ENCODE measurements around the gene USP20. TPM values are rescaled to one million over a fixed set of nuclear protein-coding genes. Genes with fewer than 3 reads are reported as not detected.

The USP20 gene
- total RNA-seq, 2 experiments from 2014 or later: 80.4 to 80.9 TPM

GRCh38 chr9:129835860-129836223 lies 584 bp downstream of the USP20 start:
- H3K27ac Mint-ChIP-seq: peak overlapping the region; percentile 92
- peak overlapping the region; percentile 95 for H3K4me3 ChIP-seq (ENCODE audit: low read length)
- peak overlapping the region; percentile 99 for H3K4me3 Mint-ChIP-seq
- H3K36me3 ChIP-seq (ENCODE audit: insufficient read depth, low read length): peaks cover 33% of the 10 kb centered on the region
- intact Hi-C loops (cut with DNase I, micrococcal nuclease): loop anchor here (1.0 to 10.0 kb wide), 9 partner anchors 12 to 207 kb away; partner anchors contain the start of genes FNBP1 (in 2 of the 2), TOR1B (in 2 of the 2) and TOR1A (in 1 of the 2)
- ChIA-PET POLR2A (interaction anchor here (1.7 to 6.9 kb wide), 7 partner anchors 10 to 207 kb away, joined by 4 to 134 read pairs (median 7); partner anchors contain the start of gene FNBP1), CTCF (interaction anchor here (0.8 to 2.5 kb wide), 2 partner anchors 27 to 33 kb away, joined by 3 to 8 read pairs; no protein-coding TSS in a partner anchor)
- peaks cover 60% of the 10 kb centered on the region for H3K4me1 ChIP-seq (ENCODE audit: insufficient read depth, low read length)
- H3K27me3 Mint-ChIP-seq: no peaks in the 10 kb centered on the region
- no peaks in the 10 kb centered on the region for H3K9me3 ChIP-seq (ENCODE audit: control insufficient read depth in 1 of 2, insufficient read depth in 1 of 2, low read length in 2 of 2)
- H3K27ac ChIP-seq (ENCODE audit: low read depth in 1 of 2, low read length in 2 of 2): peak overlapping the region; percentile 58 to 94
- no peak for TF ChIP-seq CTCF (IDR thresholded peaks at IDR 0.05)
- ATAC-seq (ENCODE audit: poor library complexity): no peak
- H3K27me3 ChIP-seq (ENCODE audit: control insufficient read depth in 1 of 2, insufficient read depth in 2 of 2, low read length in 2 of 2): no peaks in the 10 kb centered on the region
- no peaks in the 10 kb centered on the region for H3K9me3 Mint-ChIP-seq
- peaks cover 73% of the 10 kb centered on the region for H3K36me3 Mint-ChIP-seq (ENCODE audit: low read depth)
- DNase-seq: peak in 3 of 14 experiments; percentile 15 to 22 (median 22)
- H3K4me1 Mint-ChIP-seq (ENCODE audit: low read depth): peaks cover 72% of the 10 kb centered on the region

- CTCF ChIA-PET: interaction anchor here (0.9 to 2.5 kb wide), 2 partner anchors 33 to 49 kb away, joined by 3 to 8 read pairs; no protein-coding TSS in a partner anchor
- Mint-ChIP-seq H3K4me1 (ENCODE audit: low read depth) (peaks cover 79% of the 10 kb centered on the region), H3K36me3 (ENCODE audit: low read depth) (peaks cover 73% of the 10 kb centered on the region), H3K4me3 (peak overlapping the region; percentile 99), H3K27ac (peak overlapping the region; percentile 92), H3K27me3 (no peaks in the 10 kb centered on the region), H3K9me3 (no peaks in the 10 kb centered on the region)
- Histone ChIP-seq H3K9me3 (ENCODE audit: control insufficient read depth in 1 of 2, insufficient read depth in 1 of 2, low read length in 2 of 2) (no peaks in the 10 kb centered on the region), H3K27me3 (ENCODE audit: control insufficient read depth in 1 of 2, insufficient read depth in 2 of 2, low read length in 2 of 2) (no peaks in the 10 kb centered on the region), H3K36me3 (ENCODE audit: insufficient read depth, low read length) (peaks cover 33% of the 10 kb centered on the region), H3K4me1 (ENCODE audit: insufficient read depth, low read length) (peaks cover 66% of the 10 kb centered on the region), H3K4me3 (ENCODE audit: low read length) (peak overlapping the region; percentile 95), H3K27ac (ENCODE audit: low read depth in 1 of 2, low read length in 2 of 2) (peak overlapping the region; percentile 58 to 94)
- intact Hi-C loops (cut with DNase I, micrococcal nuclease): loop anchor here (5.0 to 10.0 kb wide), 2 partner anchors 108 to 206 kb away; partner anchors contain the start of gene FNBP1 (in 1 of the 2)
- POLR2A ChIA-PET: interaction anchor here (1.3 to 6.9 kb wide), 8 partner anchors 9 to 53 kb away, joined by 4 to 134 read pairs (median 7); no protein-coding TSS in a partner anchor
- TF ChIP-seq CTCF (IDR thresholded peaks at IDR 0.05): no peak
- DNase-seq: peak in 13 of 14 experiments; percentile 21 to 73 (median 45)
- ATAC-seq (ENCODE audit: poor library complexity): no peak
These were observed 1.2 kb downstream of the USP20 start for GRCh38 chr9:129836311-129837007.

GRCh38 chr9:129838707-129839259 lies 3.5 kb downstream of the USP20 start:
- Histone ChIP-seq H3K36me3 (ENCODE audit: insufficient read depth, low read length) (peaks cover 26% of the 10 kb centered on the region), H3K27me3 (ENCODE audit: control insufficient read depth in 1 of 2, insufficient read depth in 2 of 2, low read length in 2 of 2) (no peaks in the 10 kb centered on the region), H3K4me3 (ENCODE audit: low read length) (peak overlapping the region; percentile 6), H3K9me3 (ENCODE audit: control insufficient read depth in 1 of 2, insufficient read depth in 1 of 2, low read length in 2 of 2) (no peaks in the 10 kb centered on the region), H3K27ac (ENCODE audit: low read depth in 1 of 2, low read length in 2 of 2) (peak overlapping the region in 1 of 2 donors; percentile 62), H3K4me1 (ENCODE audit: insufficient read depth, low read length) (peaks cover 64% of the 10 kb centered on the region)
- Mint-ChIP-seq H3K36me3 (ENCODE audit: low read depth) (peaks cover 63% of the 10 kb centered on the region), H3K27me3 (no peaks in the 10 kb centered on the region), H3K4me1 (ENCODE audit: low read depth) (peaks cover 81% of the 10 kb centered on the region), H3K4me3 (peak overlapping the region; percentile 85), H3K27ac (peak overlapping the region; percentile 92), H3K9me3 (no peaks in the 10 kb centered on the region)
- intact Hi-C loops (cut with DNase I, micrococcal nuclease): loop anchor here (5.0 to 10.0 kb wide), 2 partner anchors 106 to 204 kb away; partner anchors contain the start of gene FNBP1 (in 1 of the 2)
- DNase-seq (peak in 5 of 14 experiments; percentile 13 to 47 (median 32)), ATAC-seq (ENCODE audit: poor library complexity) (no peak)
- CTCF ChIA-PET: interaction anchor here (0.5 to 1.3 kb wide), 4 partner anchors 10 to 219 kb away, joined by 3 to 4 read pairs (median 4); no protein-coding TSS in a partner anchor
- POLR2A ChIA-PET: interaction anchor here (0.7 to 6.9 kb wide), 9 partner anchors 12 to 212 kb away, joined by 3 to 134 read pairs (median 3); no protein-coding TSS in a partner anchor
- no peak for TF ChIP-seq CTCF (IDR thresholded peaks at IDR 0.05)
